GM12878 (cell line): ENCODE results near the gene CENATAC. TPM values are rescaled to one million over a fixed set of nuclear protein-coding genes. Genes with fewer than 3 reads are reported as not detected.

Experiments
- ATAC-seq: fragments of 200-7000 bp; cut with Tn5 transposase; 3 replicates; pipeline ENCODE4 v1.9.1; 2020; ENCODE audit warnings: mild to moderate bottlenecking, moderate library complexity
- BruUV-seq: library from RNA; stranded (reverse); fragments of 400-500 nt; replicated peaks from 2 replicates; lab custom pipeline; 2021; lab: Mats Ljungman, UMichigan
- CTCF ChIA-PET: fragments of 300-600 bp; sonication (Branson Sonifier 250); formaldehyde crosslinking; extraction: SDS; loops from one replicate; lab custom pipeline; 2021; ENCODE audit warnings: inconsistent platforms; lab: Yijun Ruan, JAX
- POLR2A ChIA-PET: fragments of 350-600 bp; formaldehyde crosslinking; extraction: SDS; loops from one replicate; lab custom pipeline; 2021; ENCODE audit warnings: inconsistent platforms; lab: Charles Lee
- RAD21 ChIA-PET: fragments of 300-600 bp; sonication (Branson Sonifier 250); formaldehyde crosslinking; loops from one replicate; lab custom pipeline; 2023; ENCODE audit warnings: antibody characterized with exemption; ENCODE audit not compliant: unreplicated experiment; lab: Charles Lee
- SMC1A ChIA-PET: fragments of 300-600 bp; sonication (Branson Sonifier 250); formaldehyde crosslinking; loops from one replicate; lab custom pipeline; 2023; ENCODE audit not compliant: unreplicated experiment, uncharacterized antibody; lab: Charles Lee
- DNase-seq: peaks from one replicate; pipeline ENCODE4 v3.0.0-alpha.2; 2011; ENCODE audit warnings: low read depth, low spot score
- FAIRE-seq: peaks from 3 replicates; lab custom pipeline; 2011; peaks lifted over from hg19 to GRCh38; lab: Jason Lieb, UNC
- H2AFZ ChIP-seq: 2 replicates; pipeline ENCODE4 v1.6.0; 2011; ENCODE audit warnings: low read depth, low read length, control low read depth; ENCODE audit not compliant: control insufficient read depth
- H3K27ac ChIP-seq: 2 replicates; pipeline ENCODE4 v1.5.1; 2011; ENCODE audit warnings: control low read depth; ENCODE audit not compliant: control insufficient read depth, insufficient read depth
- H3K27me3 ChIP-seq, 2 experiments: replicated peaks in 1 of 2; 2 replicates each; pipeline versions ENCODE4 v1.6.0 to v1.6.1; 2011; ENCODE audit warnings: low read length in 1 of 2; ENCODE audit not compliant: control insufficient read depth in 2 of 2, insufficient read depth in 2 of 2
- H3K36me3 ChIP-seq, 2 experiments: 2 replicates each; pipeline ENCODE4 v1.5.1; 2011; ENCODE audit warnings: low read length in 1 of 2; ENCODE audit not compliant: control insufficient read depth in 2 of 2, insufficient read depth in 2 of 2
- H3K4me1 ChIP-seq: 2 replicates; pipeline ENCODE4 v1.6.1; 2011; ENCODE audit warnings: mild to moderate bottlenecking, low read length, moderate library complexity, mixed read lengths; ENCODE audit not compliant: control insufficient read depth, insufficient read depth
- H3K4me2 ChIP-seq: 2 replicates; pipeline ENCODE4 v1.6.0; 2011; ENCODE audit warnings: control low read depth; ENCODE audit not compliant: control insufficient read depth, insufficient read depth
- H3K4me3 ChIP-seq: fragments of 200-600 bp; sonication (generic); 2 replicates; pipeline ENCODE4 v1.5.1; 2016
- H3K79me2 ChIP-seq: 2 replicates; pipeline ENCODE4 v1.6.0; 2011; ENCODE audit warnings: low read length; ENCODE audit not compliant: control insufficient read depth, insufficient read depth
- H3K9ac ChIP-seq: 2 replicates; pipeline ENCODE4 v1.8.0; 2011; ENCODE audit warnings: low read length, control low read depth, mixed read lengths; ENCODE audit not compliant: control insufficient read depth, insufficient read depth
- H3K9me3 ChIP-seq: replicated peaks from 3 replicates; pipeline ENCODE4 v1.5.1; 2011; ENCODE audit warnings: mild to moderate bottlenecking, low read length; ENCODE audit not compliant: control insufficient read depth, insufficient read depth
- H4K20me1 ChIP-seq: 2 replicates; pipeline ENCODE4 v1.6.0; 2011; ENCODE audit not compliant: control insufficient read depth, insufficient read depth
- HDAC6 ChIP-seq: fragments of 200-600 bp; sonication (generic); IDR thresholded peaks from one replicate; pipeline ENCODE4 v1.8.0; 2017; ENCODE audit warnings: antibody characterized with exemption; ENCODE audit not compliant: unreplicated experiment
- MYC ChIP-seq: IDR thresholded peaks from 2 replicates; pipeline ENCODE4 v1.6.1; 2011; ENCODE audit warnings: mild to moderate bottlenecking, low read length, moderate library complexity, inconsistent platforms; ENCODE audit not compliant: insufficient read depth, insufficient replicate concordance, insufficient read length, severe bottlenecking
- NFXL1 ChIP-seq: fragments of 450-650 bp; IDR thresholded peaks from 2 replicates; pipeline ENCODE4 v1.6.1; 2017; ENCODE audit warnings: antibody characterized with exemption, mild to moderate bottlenecking, borderline replicate concordance
- NR2C2 ChIP-seq: IDR thresholded peaks from 2 replicates; pipeline ENCODE4 v1.6.1; 2011; ENCODE audit warnings: borderline replicate concordance, low read depth; ENCODE audit not compliant: control insufficient read depth, insufficient read length
- POLR2AphosphoS5 ChIP-seq: IDR thresholded peaks from 2 replicates; pipeline ENCODE4 v1.6.1; 2011; ENCODE audit warnings: mild to moderate bottlenecking, low read length, inconsistent platforms
- SMARCA5 ChIP-seq: fragments of 450-650 bp; IDR thresholded peaks from 2 replicates; pipeline ENCODE4 v1.6.1; 2017; ENCODE audit warnings: mild to moderate bottlenecking
- TARDBP ChIP-seq: IDR thresholded peaks from 2 replicates; pipeline ENCODE4 v1.6.1; 2016; ENCODE audit warnings: borderline replicate concordance
- WGBS: methylation state at CpG from one replicate; pipeline ENCODE4 v1.1.6; 2016; ENCODE audit warnings: low lambda C conversion rate; ENCODE audit not compliant: insufficient replicate concordance, insufficient coverage; ENCODE audit errors: missing lambda C conversion rate; 5-methylcytosine and 5-hydroxymethylcytosine counted together
- in situ Hi-C: fragments of 300-500 bp; cut with MboI; formaldehyde crosslinking; loops from 9 replicates; pipeline ENCODE4 v1.14.3; 2018; ENCODE audit warnings: mixed read lengths
- intact Hi-C: fragments of 100-400 bp; cut with micrococcal nuclease; formaldehyde crosslinking; loops from one replicate; pipeline ENCODE4 v1.14.2; 2022; ENCODE audit not compliant: unreplicated experiment
- polyA plus RNA-seq, 11 experiments: library from polyadenylated mRNA; depleted of rRNA in 4 of 11; unstranded in 6 of 11; stranded (reverse) in 5 of 11; fragments of >200 nt; fragmentation: Nextera tagmentation in 4 of 11; fragmentation: Illumina TruSeq in 1 of 11; extraction: Ambion mirVana in 4 of 11; extraction: Trizol in 1 of 11; gene quantifications; 1 replicate in 1 of 11; 2 replicates in 10 of 11; pipeline versions ENCODE4 v1.2.1 to v1.2.3, GENCODE V29; 2011 to 2016; ENCODE audit warnings: inconsistent platforms in 2 of 11, missing spikeins in 2 of 11, low read depth in 1 of 11
- total RNA-seq, 4 experiments: library from RNA; depleted of rRNA in 3 of 4; stranded (reverse); fragments of >200 nt in 3 of 4; fragmentation: Illumina TruSeq in 1 of 4; extraction: Trizol in 1 of 4; gene quantifications; 2 replicates each; pipeline versions ENCODE4 v1.2.1 to v1.2.3, GENCODE V29; 2013 to 2021
- TF ChIP-seq, protein P1 (sequence below): IDR thresholded peaks from 2 replicates; pipeline ENCODE4 v1.6.1; 2012; ENCODE audit warnings: low read depth, low read length, improper control_type of control experiment

CENATAC gene
- total and polyA plus RNA-seq, 10 of the 15 experiments (the other 5 are each of a cell fraction or from before 2014, with no cell fraction given): 4.8 to 37.1 (median 24.1) TPM

- no peaks in the 10 kb centered on the region for H4K20me1 ChIP-seq
- H3K4me2 ChIP-seq: no peak overlapping the region
- WGBS: 41% methylated on average over 3 of the region's 3 CpGs
- ChIA-PET RAD21 (interaction anchor here (0.6 kb wide), 1 partner anchor 95 kb away, joined by 3 read pairs; no protein-coding TSS in a partner anchor), POLR2A (interaction anchor here (1.2 to 1.3 kb wide), 2 partner anchors 16 to 18 kb away, joined by 3 to 5 read pairs; partner anchors contain the start of gene TRAPPC4), CTCF (interaction anchor here (0.6 to 0.9 kb wide), 2 partner anchors 78 to 286 kb away, joined by 3 read pairs; partner anchors contain the start of gene UPK2), SMC1A (no interaction called here)
- H3K9ac ChIP-seq: no peak overlapping the region
- H3K36me3 ChIP-seq: no peaks in the 10 kb centered on the region
- in situ Hi-C loops: no loop called here
- no peak for FAIRE-seq
- ATAC-seq: no peak
- H3K4me1 ChIP-seq: no peaks in the 10 kb centered on the region
- no TSS peak for BruUV-seq
- H3K4me3 ChIP-seq: no peak overlapping the region
- intact Hi-C loops: no loop called here
- H3K79me2 ChIP-seq: peaks cover 7% of the 10 kb centered on the region
- TF ChIP-seq POLR2AphosphoS5: no peak
- no peak for TF ChIP-seq SMARCA5
- no peak for TF ChIP-seq NR2C2
- no peak for TF ChIP-seq TARDBP
- TF ChIP-seq MYC: no peak
- TF ChIP-seq NFXL1: no peak
- TF ChIP-seq, protein P1, sequence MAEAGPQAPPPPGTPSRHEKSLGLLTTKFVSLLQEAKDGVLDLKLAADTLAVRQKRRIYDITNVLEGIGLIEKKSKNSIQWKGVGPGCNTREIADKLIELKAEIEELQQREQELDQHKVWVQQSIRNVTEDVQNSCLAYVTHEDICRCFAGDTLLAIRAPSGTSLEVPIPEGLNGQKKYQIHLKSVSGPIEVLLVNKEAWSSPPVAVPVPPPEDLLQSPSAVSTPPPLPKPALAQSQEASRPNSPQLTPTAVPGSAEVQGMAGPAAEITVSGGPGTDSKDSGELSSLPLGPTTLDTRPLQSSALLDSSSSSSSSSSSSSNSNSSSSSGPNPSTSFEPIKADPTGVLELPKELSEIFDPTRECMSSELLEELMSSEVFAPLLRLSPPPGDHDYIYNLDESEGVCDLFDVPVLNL: no peak
- TF ChIP-seq HDAC6: no peak
- H3K27ac ChIP-seq: no peak overlapping the region
- DNase-seq: no peak
- no peaks in the 10 kb centered on the region for H3K9me3 ChIP-seq
- no peak overlapping the region for H2AFZ ChIP-seq
- H3K27me3 ChIP-seq: no peaks in the 10 kb centered on the region
Observed at GRCh38 chr11:119034813-119035212, 36.9 kb downstream of the CENATAC start.
